ENCODE results near the gene FSTL1.

DNA sequence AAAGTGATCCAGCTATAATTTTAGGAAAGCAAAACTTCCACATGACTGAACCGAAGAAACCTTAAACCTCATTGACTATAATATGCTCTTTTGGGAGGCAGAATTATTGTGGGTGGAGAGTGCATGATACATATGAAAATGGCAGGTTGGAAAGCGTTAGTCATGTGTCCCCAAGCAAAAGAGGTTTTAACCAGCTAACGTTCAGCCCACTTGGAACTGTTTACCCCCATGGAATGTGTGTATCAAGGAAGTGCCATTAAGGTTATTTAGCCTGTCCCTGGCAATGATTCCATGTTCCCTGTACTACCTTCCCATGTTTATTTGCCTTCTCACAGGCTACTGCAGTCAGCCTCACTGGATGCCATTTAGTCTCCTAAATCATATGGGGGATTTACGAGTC lies 57.5 kb downstream of the FSTL1 start:
- TF ChIP-seq, protein P1, sequence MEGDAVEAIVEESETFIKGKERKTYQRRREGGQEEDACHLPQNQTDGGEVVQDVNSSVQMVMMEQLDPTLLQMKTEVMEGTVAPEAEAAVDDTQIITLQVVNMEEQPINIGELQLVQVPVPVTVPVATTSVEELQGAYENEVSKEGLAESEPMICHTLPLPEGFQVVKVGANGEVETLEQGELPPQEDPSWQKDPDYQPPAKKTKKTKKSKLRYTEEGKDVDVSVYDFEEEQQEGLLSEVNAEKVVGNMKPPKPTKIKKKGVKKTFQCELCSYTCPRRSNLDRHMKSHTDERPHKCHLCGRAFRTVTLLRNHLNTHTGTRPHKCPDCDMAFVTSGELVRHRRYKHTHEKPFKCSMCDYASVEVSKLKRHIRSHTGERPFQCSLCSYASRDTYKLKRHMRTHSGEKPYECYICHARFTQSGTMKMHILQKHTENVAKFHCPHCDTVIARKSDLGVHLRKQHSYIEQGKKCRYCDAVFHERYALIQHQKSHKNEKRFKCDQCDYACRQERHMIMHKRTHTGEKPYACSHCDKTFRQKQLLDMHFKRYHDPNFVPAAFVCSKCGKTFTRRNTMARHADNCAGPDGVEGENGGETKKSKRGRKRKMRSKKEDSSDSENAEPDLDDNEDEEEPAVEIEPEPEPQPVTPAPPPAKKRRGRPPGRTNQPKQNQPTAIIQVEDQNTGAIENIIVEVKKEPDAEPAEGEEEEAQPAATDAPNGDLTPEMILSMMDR (IDR thresholded peaks at IDR 0.05): no peak
- TF ChIP-seq POLR2A (IDR thresholded peaks at IDR 0.05): no peak

Data from uterus (tissue), 2 donors.